Measurements from ENCODE around the gene CPNE8.

CPNE8 gene

DNA sequence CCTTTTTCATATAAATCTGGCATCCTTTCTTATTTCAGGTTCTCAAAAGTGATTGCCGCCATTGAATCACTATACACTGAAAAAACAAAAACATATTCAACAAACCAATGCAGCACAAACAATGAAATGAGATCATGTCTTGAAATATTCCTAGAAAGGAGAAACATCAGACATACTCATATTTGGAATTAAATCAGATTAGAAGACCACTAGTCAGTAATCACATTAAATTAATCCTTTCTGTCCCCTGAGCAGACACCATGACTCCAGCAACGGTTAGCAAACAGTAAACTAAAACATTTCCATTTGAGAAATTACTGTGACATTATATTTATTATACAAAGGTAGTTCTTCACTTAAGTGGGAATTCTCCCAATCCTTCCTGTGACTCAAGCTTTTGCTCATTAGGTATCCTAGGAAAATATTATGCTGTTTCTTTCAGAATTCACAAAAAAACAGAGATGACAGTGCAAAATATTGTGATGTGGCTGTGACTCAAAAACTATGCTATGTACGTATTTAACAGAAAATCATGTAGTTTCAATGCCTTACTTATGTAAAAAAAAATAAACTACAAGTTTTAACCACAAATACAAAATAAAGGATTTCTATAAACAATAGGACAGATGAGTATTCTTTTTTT, 29.7 kb downstream of the CPNE8 start:
- no peak overlapping the region for H2AK5ac ChIP-seq (ENCODE audit: low read depth, low read length)
- H3K9ac ChIP-seq (ENCODE audit: low read depth, low read length, poor library complexity): no peak overlapping the region
- no peaks in the 10 kb centered on the region for H3K36me3 ChIP-seq (replicated peaks in 1 of 2; ENCODE audit: control insufficient read depth in 2 of 2, insufficient read depth in 2 of 2, low read length in 2 of 2)
- H3K23ac ChIP-seq (ENCODE audit: low read depth, low read length, poor library complexity): no peak overlapping the region
- H3K9me3 ChIP-seq (replicated peaks in 1 of 2; ENCODE audit: control insufficient read depth in 2 of 2, insufficient read depth in 1 of 2, low read depth in 1 of 2, low read length in 2 of 2): no peaks in the 10 kb centered on the region
- H2AFZ ChIP-seq (ENCODE audit: low read length): no peak overlapping the region
- H3K14ac ChIP-seq (ENCODE audit: low read length): no peak overlapping the region
- no peak for DNase-seq (ENCODE audit: low spot score)
- no peak overlapping the region for H3K4ac ChIP-seq (ENCODE audit: low read length)
- WGBS, 2 donors (ENCODE audit: extremely low coverage in 2 of 2, insufficient read length in 2 of 2, insufficient replicate concordance in 1 of 2): no CpG with 5 or more reads among the region's 3 CpGs
- H2BK15ac ChIP-seq (ENCODE audit: low read length): no peak overlapping the region
- no peak overlapping the region for H3K27ac ChIP-seq (replicated peaks; ENCODE audit: low read length)
- no peak overlapping the region for H2BK120ac ChIP-seq (ENCODE audit: low read depth, low read length)
- no peak overlapping the region for H3K18ac ChIP-seq (ENCODE audit: low read length)
- no peak overlapping the region for H2BK5ac ChIP-seq (ENCODE audit: low read length)
- no peaks in the 10 kb centered on the region for H3K79me1 ChIP-seq (ENCODE audit: low read depth, low read length)
- H3K4me3 ChIP-seq (ENCODE audit: low read length in 2 of 2): no peak overlapping the region
- H3K4me2 ChIP-seq (ENCODE audit: insufficient read depth, low read length, poor library complexity, severe bottlenecking): no peak overlapping the region
- H3K4me1 ChIP-seq (ENCODE audit: control insufficient read depth in 2 of 2, insufficient read depth in 1 of 2, low read depth in 1 of 2, low read length in 2 of 2): no peaks in the 10 kb centered on the region
- H2BK12ac ChIP-seq (ENCODE audit: low read length): no peak overlapping the region
- H4K91ac ChIP-seq (ENCODE audit: low read depth, low read length, poor library complexity): no peak overlapping the region
- no peaks in the 10 kb centered on the region for H3K27me3 ChIP-seq (ENCODE audit: control insufficient read depth in 3 of 3, insufficient read depth in 3 of 3, low read depth in 1 of 3, low read length in 3 of 3)
- no peak overlapping the region for H4K8ac ChIP-seq (ENCODE audit: low read depth, low read length)

DNA sequence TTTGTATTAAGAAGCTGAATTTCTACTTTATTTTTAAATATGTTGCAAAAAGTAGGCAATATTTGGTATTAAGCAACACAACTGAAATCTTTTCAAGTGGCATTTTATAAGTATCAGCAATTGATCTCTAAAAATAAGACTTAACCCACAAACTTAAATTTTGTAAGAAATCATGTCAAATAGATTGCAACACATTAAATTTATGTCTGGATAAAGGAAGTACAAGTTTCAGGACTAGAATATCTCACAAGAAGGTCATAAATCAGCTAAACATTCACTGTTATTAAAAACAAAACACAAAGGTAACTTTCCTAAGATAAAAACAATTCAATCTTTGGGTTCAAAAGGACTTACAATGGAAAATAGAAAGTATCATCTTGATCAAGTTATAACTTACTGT, 32.8 kb downstream of the CPNE8 start:
- Histone ChIP-seq H3K9ac (ENCODE audit: low read depth, low read length, poor library complexity) (no peak overlapping the region), H3K9me3 (replicated peaks in 1 of 2; ENCODE audit: control insufficient read depth in 2 of 2, insufficient read depth in 1 of 2, low read depth in 1 of 2, low read length in 2 of 2) (no peaks in the 10 kb centered on the region), H4K8ac (ENCODE audit: low read depth, low read length) (no peak overlapping the region), H3K36me3 (replicated peaks in 1 of 2; ENCODE audit: control insufficient read depth in 2 of 2, insufficient read depth in 2 of 2, low read length in 2 of 2) (no peaks in the 10 kb centered on the region), H2AK5ac (ENCODE audit: low read depth, low read length) (no peak overlapping the region), H3K4me2 (ENCODE audit: insufficient read depth, low read length, poor library complexity, severe bottlenecking) (no peak overlapping the region), H3K18ac (ENCODE audit: low read length) (no peak overlapping the region), H4K91ac (ENCODE audit: low read depth, low read length, poor library complexity) (no peak overlapping the region), H3K4me3 (ENCODE audit: low read length in 2 of 2) (no peak overlapping the region), H2BK12ac (ENCODE audit: low read length) (no peak overlapping the region), H3K4me1 (ENCODE audit: control insufficient read depth in 2 of 2, insufficient read depth in 1 of 2, low read depth in 1 of 2, low read length in 2 of 2) (no peaks in the 10 kb centered on the region), H3K23ac (ENCODE audit: low read depth, low read length, poor library complexity) (no peak overlapping the region), H3K14ac (ENCODE audit: low read length) (no peak overlapping the region), H2BK120ac (ENCODE audit: low read depth, low read length) (no peak overlapping the region), H3K27me3 (ENCODE audit: control insufficient read depth in 3 of 3, insufficient read depth in 3 of 3, low read depth in 1 of 3, low read length in 3 of 3) (no peaks in the 10 kb centered on the region), H2AFZ (ENCODE audit: low read length) (no peak overlapping the region), H2BK15ac (ENCODE audit: low read length) (no peak overlapping the region), H3K79me1 (ENCODE audit: low read depth, low read length) (no peaks in the 10 kb centered on the region), H3K4ac (ENCODE audit: low read length) (no peak overlapping the region), H3K27ac (replicated peaks; ENCODE audit: low read length) (no peak overlapping the region), H2BK5ac (ENCODE audit: low read length) (no peak overlapping the region)
- DNase-seq (ENCODE audit: low spot score): no peak

DNA sequence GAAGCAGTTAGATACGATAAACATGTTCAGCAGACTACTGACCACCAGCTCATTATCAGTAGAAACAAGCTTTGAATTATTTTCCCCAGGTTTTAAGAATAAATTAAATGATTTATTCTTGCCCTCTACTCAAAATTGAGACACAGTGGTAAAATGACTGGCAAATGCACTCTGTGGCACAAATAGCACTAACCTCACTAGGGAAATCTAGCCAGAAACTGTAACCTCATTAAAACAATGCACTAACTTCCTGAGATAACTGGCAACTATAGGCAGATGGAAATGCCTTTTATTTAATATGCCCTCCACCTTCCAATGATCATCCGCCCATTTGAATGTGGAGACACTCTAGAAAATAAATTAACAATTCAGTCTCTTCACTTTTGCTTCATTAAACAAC, 33.2 kb downstream of the CPNE8 start:
- Histone ChIP-seq H3K4ac (ENCODE audit: low read length) (no peak overlapping the region), H2BK12ac (ENCODE audit: low read length) (no peak overlapping the region), H3K4me3 (ENCODE audit: low read length in 2 of 2) (no peak overlapping the region), H4K91ac (ENCODE audit: low read depth, low read length, poor library complexity) (no peak overlapping the region), H3K9ac (ENCODE audit: low read depth, low read length, poor library complexity) (no peak overlapping the region), H3K23ac (ENCODE audit: low read depth, low read length, poor library complexity) (no peak overlapping the region), H2BK120ac (ENCODE audit: low read depth, low read length) (no peak overlapping the region), H4K8ac (ENCODE audit: low read depth, low read length) (no peak overlapping the region), H3K14ac (ENCODE audit: low read length) (no peak overlapping the region), H2AFZ (ENCODE audit: low read length) (no peak overlapping the region), H3K27ac (replicated peaks; ENCODE audit: low read length) (no peak overlapping the region), H3K79me1 (ENCODE audit: low read depth, low read length) (no peaks in the 10 kb centered on the region), H3K27me3 (ENCODE audit: control insufficient read depth in 3 of 3, insufficient read depth in 3 of 3, low read depth in 1 of 3, low read length in 3 of 3) (no peaks in the 10 kb centered on the region), H3K9me3 (replicated peaks in 1 of 2; ENCODE audit: control insufficient read depth in 2 of 2, insufficient read depth in 1 of 2, low read depth in 1 of 2, low read length in 2 of 2) (no peaks in the 10 kb centered on the region), H3K36me3 (replicated peaks in 1 of 2; ENCODE audit: control insufficient read depth in 2 of 2, insufficient read depth in 2 of 2, low read length in 2 of 2) (no peaks in the 10 kb centered on the region), H2AK5ac (ENCODE audit: low read depth, low read length) (no peak overlapping the region), H3K4me1 (ENCODE audit: control insufficient read depth in 2 of 2, insufficient read depth in 1 of 2, low read depth in 1 of 2, low read length in 2 of 2) (no peaks in the 10 kb centered on the region), H2BK5ac (ENCODE audit: low read length) (no peak overlapping the region), H2BK15ac (ENCODE audit: low read length) (no peak overlapping the region), H3K4me2 (ENCODE audit: insufficient read depth, low read length, poor library complexity, severe bottlenecking) (no peak overlapping the region), H3K18ac (ENCODE audit: low read length) (no peak overlapping the region)
- no peak for DNase-seq (ENCODE audit: low spot score)
- WGBS, 2 donors (ENCODE audit: extremely low coverage in 2 of 2, insufficient read length in 2 of 2, insufficient replicate concordance in 1 of 2): no CpG with 5 or more reads among the region's 2 CpGs

DNA sequence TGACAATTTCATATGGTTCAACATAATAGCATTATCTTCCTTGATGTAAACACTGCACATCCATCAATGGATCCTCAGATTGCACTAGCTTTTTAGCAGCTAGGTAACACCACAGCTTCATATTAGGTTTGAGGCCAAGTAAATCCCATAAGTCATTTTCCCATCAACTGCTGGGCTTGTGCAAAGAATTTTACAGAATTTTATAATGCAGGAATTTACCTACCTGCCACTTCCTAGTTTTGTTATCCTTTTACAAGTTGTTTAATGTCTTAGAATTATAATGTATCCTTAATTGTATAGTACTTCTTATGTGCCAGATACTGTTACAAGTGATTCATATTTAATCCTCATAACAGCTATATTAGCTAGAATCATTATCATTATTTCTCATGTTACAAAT, 36.4 kb downstream of the CPNE8 start:
- no peak overlapping the region for H3K4me2 ChIP-seq (ENCODE audit: insufficient read depth, low read length, poor library complexity, severe bottlenecking)
- no peak overlapping the region for H2AK5ac ChIP-seq (ENCODE audit: low read depth, low read length)
- H2AFZ ChIP-seq (ENCODE audit: low read length): no peak overlapping the region
- no peak overlapping the region for H3K9ac ChIP-seq (ENCODE audit: low read depth, low read length, poor library complexity)
- H3K18ac ChIP-seq (ENCODE audit: low read length): no peak overlapping the region
- no peak overlapping the region for H3K14ac ChIP-seq (ENCODE audit: low read length)
- H2BK5ac ChIP-seq (ENCODE audit: low read length): no peak overlapping the region
- H3K4me1 ChIP-seq (ENCODE audit: control insufficient read depth in 2 of 2, insufficient read depth in 1 of 2, low read depth in 1 of 2, low read length in 2 of 2): no peaks in the 10 kb centered on the region
- H3K36me3 ChIP-seq (replicated peaks in 1 of 2; ENCODE audit: control insufficient read depth in 2 of 2, insufficient read depth in 2 of 2, low read length in 2 of 2): no peaks in the 10 kb centered on the region
- no peaks in the 10 kb centered on the region for H3K27me3 ChIP-seq (ENCODE audit: control insufficient read depth in 3 of 3, insufficient read depth in 3 of 3, low read depth in 1 of 3, low read length in 3 of 3)
- no peak overlapping the region for H2BK12ac ChIP-seq (ENCODE audit: low read length)
- H3K79me1 ChIP-seq (ENCODE audit: low read depth, low read length): no peaks in the 10 kb centered on the region
- no peak overlapping the region for H3K4ac ChIP-seq (ENCODE audit: low read length)
- H3K27ac ChIP-seq (replicated peaks; ENCODE audit: low read length): no peak overlapping the region
- DNase-seq (ENCODE audit: low spot score): no peak
- no peak overlapping the region for H3K4me3 ChIP-seq (ENCODE audit: low read length in 2 of 2)
- no peak overlapping the region for H4K8ac ChIP-seq (ENCODE audit: low read depth, low read length)
- H2BK120ac ChIP-seq (ENCODE audit: low read depth, low read length): no peak overlapping the region
- H3K9me3 ChIP-seq (replicated peaks in 1 of 2; ENCODE audit: control insufficient read depth in 2 of 2, insufficient read depth in 1 of 2, low read depth in 1 of 2, low read length in 2 of 2): no peaks in the 10 kb centered on the region
- H2BK15ac ChIP-seq (ENCODE audit: low read length): no peak overlapping the region
- no peak overlapping the region for H3K23ac ChIP-seq (ENCODE audit: low read depth, low read length, poor library complexity)
- H4K91ac ChIP-seq (ENCODE audit: low read depth, low read length, poor library complexity): no peak overlapping the region
